Neural cell (in vitro differentiated cells): ENCODE data around the gene OR2L13.

Experiments
- EZH2 ChIP-seq: fragments of 200-600, 300-800 bp; shearing (Covaris generic), sonication (generic); IDR thresholded peaks from 2 replicates; pipeline ENCODE4 v1.6.1; 2014; ENCODE audit warnings: antibody characterized with exemption, low read length, borderline replicate concordance, mild to moderate bottlenecking; ENCODE audit not compliant: insufficient read depth, poor library complexity, severe bottlenecking
- POLR2AphosphoS5 ChIP-seq: IDR thresholded peaks from 2 replicates; pipeline ENCODE4 v1.6.1; 2012
- RAD21 ChIP-seq: fragments of 450-650 bp; conservative IDR thresholded peaks from 2 replicates; pipeline ENCODE4 v1.6.1; 2014; ENCODE audit warnings: antibody characterized with exemption, mild to moderate bottlenecking, moderate library complexity
- TAF1 ChIP-seq: IDR thresholded peaks from 2 replicates; pipeline ENCODE4 v1.6.1; 2012; ENCODE audit warnings: low read depth
- TF ChIP-seq, protein P1 (sequence below): fragments of 450-650 bp; IDR thresholded peaks from 2 replicates; pipeline ENCODE4 v1.5.1; 2014; ENCODE audit warnings: antibody characterized with exemption, mild to moderate bottlenecking, moderate library complexity; ENCODE audit not compliant: poor library complexity, severe bottlenecking

GRCh38 chr1:248054671-248055070 lies 40.3 kb upstream of the OR2L13 start:
- TF ChIP-seq, protein P1, sequence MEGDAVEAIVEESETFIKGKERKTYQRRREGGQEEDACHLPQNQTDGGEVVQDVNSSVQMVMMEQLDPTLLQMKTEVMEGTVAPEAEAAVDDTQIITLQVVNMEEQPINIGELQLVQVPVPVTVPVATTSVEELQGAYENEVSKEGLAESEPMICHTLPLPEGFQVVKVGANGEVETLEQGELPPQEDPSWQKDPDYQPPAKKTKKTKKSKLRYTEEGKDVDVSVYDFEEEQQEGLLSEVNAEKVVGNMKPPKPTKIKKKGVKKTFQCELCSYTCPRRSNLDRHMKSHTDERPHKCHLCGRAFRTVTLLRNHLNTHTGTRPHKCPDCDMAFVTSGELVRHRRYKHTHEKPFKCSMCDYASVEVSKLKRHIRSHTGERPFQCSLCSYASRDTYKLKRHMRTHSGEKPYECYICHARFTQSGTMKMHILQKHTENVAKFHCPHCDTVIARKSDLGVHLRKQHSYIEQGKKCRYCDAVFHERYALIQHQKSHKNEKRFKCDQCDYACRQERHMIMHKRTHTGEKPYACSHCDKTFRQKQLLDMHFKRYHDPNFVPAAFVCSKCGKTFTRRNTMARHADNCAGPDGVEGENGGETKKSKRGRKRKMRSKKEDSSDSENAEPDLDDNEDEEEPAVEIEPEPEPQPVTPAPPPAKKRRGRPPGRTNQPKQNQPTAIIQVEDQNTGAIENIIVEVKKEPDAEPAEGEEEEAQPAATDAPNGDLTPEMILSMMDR = no peak
- TF ChIP-seq POLR2AphosphoS5 (no peak), TAF1 (no peak), RAD21 (no peak), EZH2 (no peak)
